B cell (primary cell): ENCODE measurements around the gene LRRC2.

Experiments
- CTCF ChIP-seq: fragments of 200-600 bp; IDR thresholded peaks from one replicate; pipeline ENCODE4 v1.8.0; 2022; ENCODE audit warnings: antibody characterized with exemption, mild to moderate bottlenecking
- EZH2 ChIP-seq: IDR thresholded peaks from 2 replicates; pipeline ENCODE4 v1.6.1; 2012; ENCODE audit warnings: borderline replicate concordance, low read depth, mild to moderate bottlenecking, moderate library complexity, low read length; ENCODE audit not compliant: insufficient read depth, poor library complexity, severe bottlenecking

- TF ChIP-seq CTCF: no peak
- TF ChIP-seq EZH2: no peak
Observed at GRCh38 chr3:46466871-46467403, 99.2 kb downstream of the LRRC2 start.
